ENCODE measurements around the gene RPP25L. TPM values are rescaled to one million over a fixed set of nuclear protein-coding genes. Genes with fewer than 3 reads are reported as not detected.
A peak's percentile ranks its signal among the peaks of the same experiment; 100 is the strongest.

Gene RPP25L
- total RNA-seq, 1 experiment from 2014 or later = 17.2 TPM

DNA sequence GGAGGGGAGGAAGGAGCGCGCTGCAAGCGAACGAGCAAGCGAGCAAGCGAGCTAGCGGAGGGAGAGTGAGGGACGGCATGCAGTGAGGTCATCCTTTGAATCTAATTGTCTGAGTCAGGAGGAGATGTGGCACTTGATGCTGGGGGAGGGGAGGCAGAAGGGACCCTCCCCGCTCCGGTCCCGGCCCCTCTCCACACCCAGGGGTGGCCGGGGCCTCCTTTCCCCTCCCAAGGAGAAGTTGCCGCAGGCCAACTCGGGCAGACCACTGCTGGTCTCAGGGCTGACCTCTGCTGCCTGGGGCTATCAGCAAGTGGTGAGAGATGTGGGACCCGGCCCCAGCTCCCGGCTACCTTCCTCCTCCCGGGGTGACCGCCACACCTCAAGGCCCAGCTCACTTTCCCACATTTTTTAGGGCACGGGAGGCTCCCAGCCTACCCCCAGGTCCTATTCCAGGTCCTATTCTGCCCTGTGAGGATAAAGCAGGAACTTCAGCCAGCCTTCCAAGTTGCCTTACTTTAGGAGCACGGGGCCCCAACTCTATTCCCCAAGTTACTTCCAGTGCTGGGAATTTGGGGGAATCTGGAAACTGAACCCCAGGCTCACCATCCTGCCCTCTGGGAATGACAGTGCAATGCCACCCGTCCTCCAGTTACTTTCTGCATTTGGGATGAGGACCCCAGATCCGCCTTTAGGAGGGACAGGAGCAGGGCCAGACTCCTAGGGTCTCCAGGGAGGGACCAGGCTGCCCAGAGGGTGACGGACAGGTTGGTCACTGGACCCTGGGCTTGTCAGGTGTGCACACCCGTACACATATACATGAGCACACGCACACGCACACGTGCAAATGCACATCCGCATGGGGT lies 33.4 kb downstream of the RPP25L start:
- no peaks in the 10 kb centered on the region for H3K36me3 Mint-ChIP-seq (ENCODE audit: insufficient read depth in 1 of 3, low read depth in 3 of 3)

More for the DNA sequence above, 33.4 kb downstream of the RPP25L start:
- Histone ChIP-seq H3K56ac (ENCODE audit: insufficient read length, low read depth, low read length) (no peak overlapping the region), H3K23me2 (ENCODE audit: insufficient read length, low read depth, low read length, poor library complexity, severe bottlenecking) (peaks cover 7% of the 10 kb centered on the region), H4K20me1 (ENCODE audit: control insufficient read depth, insufficient read depth, insufficient read length) (no peaks in the 10 kb centered on the region), H3K4me2 (ENCODE audit: insufficient read depth, insufficient read length, low read length) (peak overlapping the region; percentile 58), H3K27me3 (ENCODE audit: insufficient read depth, low read length) (peaks cover 22% of the 10 kb centered on the region), H3K79me1 (ENCODE audit: insufficient read depth, low read depth, low read length, poor library complexity, severe bottlenecking) (no peaks in the 10 kb centered on the region), H4K5ac (ENCODE audit: insufficient read length, low read depth, low read length) (no peak overlapping the region), H2AK5ac (ENCODE audit: insufficient read length, low read length) (no peak overlapping the region), H3K23ac (ENCODE audit: insufficient read length, low read depth, low read length) (no peak overlapping the region), H2BK12ac (ENCODE audit: insufficient read length, low read depth, low read length) (no peak overlapping the region), H3K27ac (ENCODE audit: insufficient read length, low read depth, low read length) (no peak overlapping the region), H4K91ac (ENCODE audit: insufficient read length, low read depth, low read length) (no peak overlapping the region), H3K9ac (ENCODE audit: extremely low read depth, insufficient read length, low read length) (no peak overlapping the region), H3K9me3 (ENCODE audit: control insufficient read depth, low read depth, low read length) (no peaks in the 10 kb centered on the region), H2BK15ac (ENCODE audit: low read depth, low read length) (no peak overlapping the region), H3T11ph (ENCODE audit: low read length) (no peak overlapping the region), H3K4me1 (ENCODE audit: insufficient read depth, low read length) (peaks cover 12% of the 10 kb centered on the region), H4K8ac (replicated peaks; ENCODE audit: insufficient read length, low read depth, low read length) (no peak overlapping the region), H2BK120ac (ENCODE audit: low read depth, low read length, poor library complexity, severe bottlenecking) (no peak overlapping the region), H3K18ac (ENCODE audit: insufficient read length, low read depth, low read length) (no peak overlapping the region), H3K14ac (ENCODE audit: insufficient read depth, low read length) (no peak overlapping the region), H3K79me2 (ENCODE audit: insufficient read depth, low read length) (no peaks in the 10 kb centered on the region), H2BK5ac (ENCODE audit: insufficient read length, low read length) (no peak overlapping the region), H2AFZ (ENCODE audit: low read length) (no peak overlapping the region), H3K4ac (ENCODE audit: low read depth, low read length) (no peak overlapping the region), H2BK20ac (ENCODE audit: low read depth, low read length, poor library complexity, severe bottlenecking) (no peak overlapping the region)
- TF ChIP-seq, protein P1, sequence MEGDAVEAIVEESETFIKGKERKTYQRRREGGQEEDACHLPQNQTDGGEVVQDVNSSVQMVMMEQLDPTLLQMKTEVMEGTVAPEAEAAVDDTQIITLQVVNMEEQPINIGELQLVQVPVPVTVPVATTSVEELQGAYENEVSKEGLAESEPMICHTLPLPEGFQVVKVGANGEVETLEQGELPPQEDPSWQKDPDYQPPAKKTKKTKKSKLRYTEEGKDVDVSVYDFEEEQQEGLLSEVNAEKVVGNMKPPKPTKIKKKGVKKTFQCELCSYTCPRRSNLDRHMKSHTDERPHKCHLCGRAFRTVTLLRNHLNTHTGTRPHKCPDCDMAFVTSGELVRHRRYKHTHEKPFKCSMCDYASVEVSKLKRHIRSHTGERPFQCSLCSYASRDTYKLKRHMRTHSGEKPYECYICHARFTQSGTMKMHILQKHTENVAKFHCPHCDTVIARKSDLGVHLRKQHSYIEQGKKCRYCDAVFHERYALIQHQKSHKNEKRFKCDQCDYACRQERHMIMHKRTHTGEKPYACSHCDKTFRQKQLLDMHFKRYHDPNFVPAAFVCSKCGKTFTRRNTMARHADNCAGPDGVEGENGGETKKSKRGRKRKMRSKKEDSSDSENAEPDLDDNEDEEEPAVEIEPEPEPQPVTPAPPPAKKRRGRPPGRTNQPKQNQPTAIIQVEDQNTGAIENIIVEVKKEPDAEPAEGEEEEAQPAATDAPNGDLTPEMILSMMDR (conservative IDR thresholded peaks at IDR 0.05) = peak; percentile 19; the same call in 1 of the 3 replicates
- WGBS (ENCODE audit: extremely low coverage, insufficient read length, low lambda C conversion rate) = no CpG with 5 or more reads among the region's 28 CpGs
- Mint-ChIP-seq H3K4me1 (peaks cover 48 to 62% of the 10 kb centered on the region in 2 experiments), H3K4me3 (peak overlapping the region; percentile 54 to 76), H3K27me3 (ENCODE audit: low read depth) (peaks cover 84% of the 10 kb centered on the region), H3K9me3 (peaks cover 0 to 5% of the 10 kb centered on the region in 2 experiments; a peak in 1 of 5 replicates), H3K27ac (no peak overlapping the region)
- DNase-seq = peak; percentile 67
